Panc1 (cell line): ENCODE results near the gene WTAP.
"Not testable (repeated sequence)": the region's sequence is repeated elsewhere in the genome, so short reads cannot be mapped to it uniquely, and the experiment has no call there.

ENCODE experiments used
- CTCF ChIP-seq: fragments of 450-650 bp; IDR thresholded peaks from 2 replicates; pipeline ENCODE4 v1.5.1; 2017; ENCODE audit warnings: mild to moderate bottlenecking
- POLR2AphosphoS5 ChIP-seq: IDR thresholded peaks from 2 replicates; pipeline ENCODE4 v1.6.1; 2012; ENCODE audit warnings: mild to moderate bottlenecking, low read depth, low read length, moderate library complexity
- REST ChIP-seq, 2 experiments: IDR thresholded peaks; 2 replicates each; pipeline ENCODE4 v1.6.1; 2011 to 2012; ENCODE audit warnings: low read depth in 2 of 2, control low read depth in 1 of 2, low read length in 1 of 2, mild to moderate bottlenecking in 1 of 2, moderate library complexity in 1 of 2; ENCODE audit not compliant: insufficient read depth in 1 of 2
- SIN3A ChIP-seq: IDR thresholded peaks from 2 replicates; pipeline ENCODE4 v1.6.1; 2012; ENCODE audit warnings: low read depth, mild to moderate bottlenecking, low read length, moderate library complexity, borderline replicate concordance; ENCODE audit not compliant: insufficient read depth
- TCF7L2 ChIP-seq: IDR thresholded peaks from 2 replicates; pipeline ENCODE4 v1.6.1; 2011; ENCODE audit warnings: mild to moderate bottlenecking, low read depth, low read length, inconsistent platforms

GRCh38 chr6:159721981-159722380 is 5.3 kb upstream of the WTAP start:
- not testable (repeated sequence) for TF ChIP-seq CTCF; SIN3A; POLR2AphosphoS5; TCF7L2; REST (IDR thresholded peaks at IDR 0.05; ENCODE audit: insufficient read depth in 1 of 2, low read depth in 2 of 2, low read length in 1 of 2)
